Calu3 (cell line): ENCODE results near the gene GOSR2. TPM values are rescaled to one million over a fixed set of nuclear protein-coding genes. Genes with fewer than 3 reads are reported as not detected.

Source experiments
- BruUV-seq: library from RNA; stranded (reverse); fragments of 400-500 nt; replicated peaks from 2 replicates; lab custom pipeline; 2021; lab: Mats Ljungman, UMichigan
- CTCF ChIA-PET: fragments of 300-600 bp; sonication (Branson Sonifier 250); formaldehyde crosslinking; loops from one replicate; lab custom pipeline; 2022; ENCODE audit warnings: antibody characterized with exemption; lab: Charles Lee
- DNase-seq: peaks from one replicate; pipeline ENCODE4 v3.0.0; 2022
- H3K27ac Mint-ChIP-seq: one replicate; pipeline ENCODE4 v1.8.0; 2022; ENCODE audit warnings: mixed read lengths; ENCODE audit not compliant: unreplicated experiment
- H3K27me3 Mint-ChIP-seq: one replicate; pipeline ENCODE4 v1.8.0; 2022; ENCODE audit warnings: mixed read lengths; ENCODE audit not compliant: unreplicated experiment
- H3K36me3 Mint-ChIP-seq: one replicate; pipeline ENCODE4 v1.8.0; 2022; ENCODE audit warnings: mild to moderate bottlenecking, moderate library complexity, mixed read lengths; ENCODE audit not compliant: insufficient read depth, unreplicated experiment
- H3K4me1 Mint-ChIP-seq: one replicate; pipeline ENCODE4 v1.8.0; 2022; ENCODE audit warnings: mild to moderate bottlenecking, low read depth, mixed read lengths; ENCODE audit not compliant: unreplicated experiment
- H3K4me3 Mint-ChIP-seq: one replicate; pipeline ENCODE4 v1.8.0; 2022; ENCODE audit warnings: mild to moderate bottlenecking, low read depth, moderate library complexity, mixed read lengths; ENCODE audit not compliant: unreplicated experiment
- H3K9me3 Mint-ChIP-seq: one replicate; pipeline ENCODE4 v1.8.0; 2022; ENCODE audit warnings: low read depth, mixed read lengths; ENCODE audit not compliant: unreplicated experiment
- intact Hi-C: fragments of 100-400 bp; cut with micrococcal nuclease; formaldehyde crosslinking; loops from one replicate; pipeline ENCODE4 v1.10.0; 2022; ENCODE audit not compliant: unreplicated experiment
- total RNA-seq: library from RNA; stranded (reverse); gene quantifications from 2 replicates; pipeline ENCODE4 v1.2.3, GENCODE V29; 2022
- TF ChIP-seq, protein P1 (sequence below): fragments of 200-600 bp; IDR thresholded peaks from one replicate; pipeline ENCODE4 v1.8.0; 2022; ENCODE audit warnings: antibody characterized with exemption; ENCODE audit not compliant: unreplicated experiment

GOSR2 gene
- total RNA-seq, 1 experiment from 2014 or later: 91.2 TPM

DNA sequence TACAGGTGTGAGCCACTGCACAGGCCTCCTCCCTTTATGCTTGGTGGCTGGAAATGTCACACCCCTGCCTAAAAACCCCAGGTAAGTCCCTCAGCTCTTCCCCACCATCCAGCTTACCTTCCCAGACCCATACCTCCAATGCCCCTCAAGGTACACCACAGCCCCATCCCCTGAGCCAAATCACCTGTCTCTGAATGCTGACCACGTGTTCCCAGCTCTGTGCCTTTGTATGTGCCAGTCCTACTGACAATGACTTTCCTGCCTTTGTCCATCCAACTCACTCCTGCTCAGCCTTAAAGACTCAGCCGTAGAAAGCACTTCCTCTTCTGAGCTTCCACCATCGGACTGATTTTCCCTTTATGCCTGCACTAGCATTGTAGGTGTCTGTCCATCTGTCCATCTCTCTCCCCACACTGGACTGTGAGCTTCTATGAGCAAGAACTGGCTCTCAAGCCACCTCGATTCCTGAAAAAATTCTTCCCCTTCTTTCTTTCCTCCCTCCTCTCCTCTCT is 30.7 kb upstream of the GOSR2 start:
- DNase-seq: no peak
- TF ChIP-seq, protein P1, sequence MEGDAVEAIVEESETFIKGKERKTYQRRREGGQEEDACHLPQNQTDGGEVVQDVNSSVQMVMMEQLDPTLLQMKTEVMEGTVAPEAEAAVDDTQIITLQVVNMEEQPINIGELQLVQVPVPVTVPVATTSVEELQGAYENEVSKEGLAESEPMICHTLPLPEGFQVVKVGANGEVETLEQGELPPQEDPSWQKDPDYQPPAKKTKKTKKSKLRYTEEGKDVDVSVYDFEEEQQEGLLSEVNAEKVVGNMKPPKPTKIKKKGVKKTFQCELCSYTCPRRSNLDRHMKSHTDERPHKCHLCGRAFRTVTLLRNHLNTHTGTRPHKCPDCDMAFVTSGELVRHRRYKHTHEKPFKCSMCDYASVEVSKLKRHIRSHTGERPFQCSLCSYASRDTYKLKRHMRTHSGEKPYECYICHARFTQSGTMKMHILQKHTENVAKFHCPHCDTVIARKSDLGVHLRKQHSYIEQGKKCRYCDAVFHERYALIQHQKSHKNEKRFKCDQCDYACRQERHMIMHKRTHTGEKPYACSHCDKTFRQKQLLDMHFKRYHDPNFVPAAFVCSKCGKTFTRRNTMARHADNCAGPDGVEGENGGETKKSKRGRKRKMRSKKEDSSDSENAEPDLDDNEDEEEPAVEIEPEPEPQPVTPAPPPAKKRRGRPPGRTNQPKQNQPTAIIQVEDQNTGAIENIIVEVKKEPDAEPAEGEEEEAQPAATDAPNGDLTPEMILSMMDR: no peak
- Mint-ChIP-seq H3K27ac (no peak overlapping the region), H3K4me1 (no peaks in the 10 kb centered on the region), H3K9me3 (no peaks in the 10 kb centered on the region), H3K27me3 (peaks cover 99% of the 10 kb centered on the region), H3K36me3 (no peaks in the 10 kb centered on the region), H3K4me3 (no peak overlapping the region)
- no TSS peak for BruUV-seq
- intact Hi-C loops: no loop called here
- CTCF ChIA-PET: interaction anchor here (0.7 to 1.2 kb wide), 2 partner anchors 16 to 22 kb away, joined by 5 to 7 read pairs; no protein-coding TSS in a partner anchor

DNA sequence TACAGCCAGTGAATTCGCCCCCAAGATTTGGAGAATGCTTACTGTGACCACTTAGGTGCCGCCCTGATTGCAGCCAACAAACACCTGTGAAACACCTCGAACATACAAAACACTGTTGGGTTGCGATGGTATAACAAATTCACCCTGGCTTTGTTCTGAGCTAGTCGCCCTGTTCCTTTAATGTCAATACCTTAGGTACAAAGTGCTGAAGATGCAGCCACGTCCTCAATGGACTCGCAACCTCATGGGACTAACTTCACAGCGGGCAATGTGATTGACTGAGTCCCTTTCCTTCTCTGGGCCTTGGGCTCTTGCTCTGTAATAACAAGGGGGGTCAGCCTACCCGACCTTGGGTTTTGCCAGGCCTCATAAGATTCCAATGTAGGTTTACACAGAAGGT is 28.9 kb upstream of the GOSR2 start:
- CTCF ChIA-PET: no interaction called here
- Mint-ChIP-seq H3K27ac (no peak overlapping the region), H3K9me3 (no peaks in the 10 kb centered on the region), H3K4me3 (no peak overlapping the region), H3K4me1 (no peaks in the 10 kb centered on the region), H3K36me3 (no peaks in the 10 kb centered on the region), H3K27me3 (peaks cover 96% of the 10 kb centered on the region)
- intact Hi-C loops: no loop called here
- BruUV-seq: no TSS peak
- DNase-seq: no peak
- TF ChIP-seq, protein P1: no peak

DNA sequence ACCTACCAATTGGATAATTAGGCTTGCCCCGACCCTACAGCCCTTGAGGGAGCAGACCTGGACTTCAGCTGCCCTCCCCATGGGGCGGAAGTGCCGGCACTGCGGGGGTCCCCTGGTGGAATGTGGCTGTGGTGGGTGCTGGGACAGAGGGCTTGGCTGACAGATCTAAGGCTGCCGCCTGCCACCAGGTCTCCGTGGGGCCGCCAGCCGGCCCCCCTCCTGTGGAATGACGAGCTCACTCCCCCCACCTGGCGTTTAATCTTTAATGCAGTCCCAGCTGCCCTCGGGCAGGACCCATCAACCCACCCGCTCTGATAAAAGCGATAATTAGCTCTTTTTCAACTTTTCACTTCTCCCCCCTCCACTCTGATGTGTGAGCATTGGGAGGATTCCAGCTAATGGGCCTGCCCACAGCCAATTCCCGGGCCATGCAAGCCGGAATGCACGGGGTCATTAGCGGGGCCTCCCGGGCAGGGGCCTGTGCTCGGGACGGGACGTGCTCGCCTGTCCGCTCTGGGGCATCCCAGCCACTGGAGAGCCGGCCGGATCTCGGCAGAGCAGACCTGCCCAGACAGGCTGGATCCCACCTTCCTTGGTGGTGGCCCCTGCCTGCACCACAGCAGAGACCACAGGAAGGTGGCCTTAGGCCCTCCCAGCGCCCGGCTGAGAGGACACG is 28.3 kb upstream of the GOSR2 start:
- TF ChIP-seq, protein P1: no peak
- no peak overlapping the region for H3K27ac Mint-ChIP-seq
- no peak overlapping the region for H3K4me3 Mint-ChIP-seq
- CTCF ChIA-PET: no interaction called here
- peaks cover 96% of the 10 kb centered on the region for H3K27me3 Mint-ChIP-seq
- no peak for DNase-seq
- no peaks in the 10 kb centered on the region for H3K36me3 Mint-ChIP-seq
- BruUV-seq: no TSS peak
- H3K9me3 Mint-ChIP-seq: no peaks in the 10 kb centered on the region
- no peaks in the 10 kb centered on the region for H3K4me1 Mint-ChIP-seq
- intact Hi-C loops: no loop called here

DNA sequence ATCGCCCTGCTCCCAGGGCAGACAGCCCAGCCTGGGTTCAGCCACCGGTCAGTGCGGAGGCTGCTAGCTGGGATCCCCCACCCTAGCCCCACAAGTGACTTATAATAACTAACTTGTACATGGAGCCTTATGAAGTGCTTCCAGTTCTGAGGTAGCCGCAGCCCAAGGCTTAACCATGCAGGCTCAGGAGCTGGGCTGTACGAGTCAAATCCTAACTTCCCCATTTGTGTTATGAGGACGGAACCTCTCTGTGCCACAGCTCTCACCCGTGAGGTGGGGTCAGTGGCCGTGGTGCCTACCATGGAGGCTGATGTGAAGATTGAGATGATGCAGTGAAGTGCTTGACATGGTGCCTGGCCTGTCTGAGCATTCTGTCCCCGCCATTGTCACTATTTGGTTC is 27.8 kb upstream of the GOSR2 start:
- Mint-ChIP-seq H3K27me3 (peaks cover 96% of the 10 kb centered on the region), H3K9me3 (no peaks in the 10 kb centered on the region), H3K4me1 (no peaks in the 10 kb centered on the region), H3K27ac (no peak overlapping the region), H3K4me3 (no peak overlapping the region), H3K36me3 (no peaks in the 10 kb centered on the region)
- intact Hi-C loops: no loop called here
- BruUV-seq: no TSS peak
- DNase-seq: no peak
- CTCF ChIA-PET: no interaction called here
- TF ChIP-seq, protein P1: no peak
